Medulla oblongata (tissue), 1 donor: ENCODE results near the gene PPP3CA.
"Not testable (repeated sequence)": the region's sequence is repeated elsewhere in the genome, so short reads cannot be mapped to it uniquely, and the experiment has no call there.

Experiments
- DNase-seq: peaks from one replicate; pipeline ENCODE4 v3.0.0-alpha.2; 2015; ENCODE audit errors: extremely low spot score

PPP3CA gene

DNA sequence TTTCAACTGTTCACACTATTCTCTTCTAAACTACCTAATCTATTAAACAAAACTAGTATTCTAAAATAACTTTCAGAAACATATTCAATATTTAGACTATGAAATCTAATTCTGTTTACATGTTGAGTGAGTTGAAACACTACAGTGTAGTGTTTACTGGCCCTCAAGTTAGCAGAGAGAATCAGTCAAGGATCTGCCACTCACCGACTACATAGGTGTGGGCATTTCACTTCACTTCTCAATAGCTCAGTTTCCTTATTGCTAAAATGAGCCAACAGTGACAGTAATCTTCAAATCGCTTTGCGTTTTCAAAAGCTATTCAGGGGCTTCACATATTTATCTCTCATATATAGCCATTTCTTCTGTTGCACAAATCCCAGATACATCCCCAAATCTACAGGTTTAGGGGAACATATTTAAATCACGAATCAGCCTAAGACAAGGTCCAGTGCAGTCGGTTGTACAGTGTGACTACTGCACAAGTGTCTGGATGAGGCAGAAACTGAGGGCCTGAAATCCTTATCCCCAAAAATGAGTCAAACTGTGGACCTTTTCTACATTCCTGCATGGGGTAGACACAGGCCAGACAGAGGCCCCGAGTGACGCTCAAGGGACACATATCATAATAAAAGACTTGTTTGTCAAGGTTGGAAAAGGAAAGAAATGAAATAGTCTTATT lies 129.8 kb downstream of the PPP3CA start:
- no peak for DNase-seq

DNA sequence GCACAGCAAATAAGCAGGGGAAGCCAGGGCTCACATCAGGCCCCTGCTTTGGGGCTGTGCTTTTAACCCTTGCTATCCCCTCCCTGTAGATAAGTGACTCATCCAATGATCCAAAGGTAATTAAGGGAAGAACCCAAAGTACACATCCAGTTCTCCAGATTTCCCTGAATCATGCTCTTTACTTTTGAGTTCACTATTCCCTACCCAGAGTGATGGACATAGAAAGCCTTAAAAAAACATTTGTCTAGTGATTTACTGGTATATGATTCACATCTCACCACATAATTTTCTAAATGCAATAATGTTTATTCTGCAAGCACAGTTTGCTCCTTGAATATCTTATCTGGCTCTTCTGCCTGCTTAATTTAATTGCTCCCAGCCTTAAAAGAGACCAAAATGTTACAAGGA lies 136.2 kb downstream of the PPP3CA start:
- DNase-seq: no peak

DNA sequence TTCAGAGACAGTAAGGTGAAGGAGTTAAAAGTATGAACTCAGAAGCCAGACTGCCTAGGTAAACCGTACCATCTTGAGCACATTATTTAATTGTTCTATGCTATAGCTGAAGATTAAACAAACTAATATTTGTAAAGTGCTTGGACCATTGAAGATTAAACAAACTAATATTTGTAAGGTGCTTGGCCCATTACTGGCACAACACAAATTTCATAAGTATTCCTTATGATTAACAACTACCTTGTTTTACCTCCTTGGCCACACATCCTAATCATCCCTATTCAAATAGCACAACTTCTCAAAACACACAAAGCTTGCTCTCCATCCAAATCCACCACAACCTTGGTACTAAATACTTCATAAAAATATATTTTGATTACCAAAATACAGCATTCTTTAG lies 137.0 kb downstream of the PPP3CA start:
- no peak for DNase-seq

DNA sequence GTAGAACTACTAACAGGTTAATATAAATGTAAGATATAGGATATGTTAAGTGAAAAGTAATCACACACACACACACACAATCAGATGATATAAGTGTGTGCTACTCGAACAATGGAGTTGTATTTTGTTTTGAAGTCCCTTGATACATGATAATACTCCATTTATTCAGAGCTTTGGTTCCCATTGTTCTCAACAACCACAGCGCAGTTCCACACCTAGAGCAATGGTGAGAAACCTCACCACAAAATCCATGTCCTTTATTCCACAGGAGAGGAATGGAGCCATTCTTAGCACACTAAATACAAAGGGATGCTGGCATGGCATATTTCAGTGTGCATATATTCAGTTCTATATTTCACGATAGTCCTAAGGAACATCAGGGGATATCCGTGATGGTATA lies 139.2 kb downstream of the PPP3CA start:
- no peak for DNase-seq

DNA sequence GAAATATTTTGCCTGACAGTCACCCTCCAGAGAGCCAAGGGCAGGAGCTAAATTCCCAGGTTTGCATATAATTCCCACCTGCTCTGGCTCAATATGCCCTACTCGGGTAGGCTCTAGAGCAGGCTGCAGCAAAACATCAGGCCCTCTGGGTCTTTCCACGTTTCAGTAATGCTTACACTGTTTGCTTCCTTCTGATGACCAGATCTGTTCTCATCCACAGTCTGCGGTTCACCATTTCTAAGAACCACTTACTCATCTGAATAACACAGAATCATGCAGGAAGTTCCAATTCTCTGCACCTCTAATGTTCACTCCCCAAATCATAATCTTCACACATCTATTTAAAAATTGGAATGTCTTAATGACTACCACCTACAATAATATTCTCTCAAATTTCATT lies 141.4 kb downstream of the PPP3CA start:
- peak; percentile 11 for DNase-seq

DNA sequence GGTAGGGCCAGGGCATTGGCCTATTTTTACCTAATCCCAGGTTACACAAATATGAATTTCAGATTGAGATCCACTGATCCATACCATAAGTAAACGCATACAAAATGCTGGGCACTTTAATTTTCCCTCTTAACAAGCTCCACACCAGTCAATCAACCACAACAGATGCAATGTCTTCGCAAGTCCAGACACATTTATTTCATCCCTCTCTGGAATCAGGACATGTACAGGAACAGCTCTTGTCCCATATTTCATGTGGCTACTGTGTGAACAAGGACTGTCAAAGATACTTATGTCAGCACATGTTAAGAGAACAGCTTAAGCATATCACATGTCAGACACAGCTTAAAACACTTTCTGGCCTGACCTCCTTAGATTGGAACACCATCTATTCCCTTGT lies 145.9 kb downstream of the PPP3CA start:
- no peak for DNase-seq

DNA sequence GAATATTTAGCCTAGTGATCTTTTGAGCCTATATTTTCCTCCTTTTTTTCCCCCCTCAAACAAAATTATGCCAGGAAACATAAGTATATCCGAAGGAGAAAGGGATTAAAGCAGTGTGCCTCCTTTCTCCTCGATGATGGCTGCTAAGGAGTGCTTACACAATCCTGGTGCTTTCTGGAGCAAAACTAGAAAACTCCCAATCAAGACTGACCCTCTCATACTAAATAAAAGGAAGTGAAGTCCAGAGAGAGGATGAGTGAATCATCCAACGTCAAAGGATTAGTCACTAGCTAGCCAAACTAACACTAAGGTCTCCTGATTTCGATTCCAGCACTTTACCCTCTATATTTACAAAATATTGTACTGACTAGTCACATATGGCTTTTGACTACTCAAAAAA lies 146.8 kb downstream of the PPP3CA start:
- no peak for DNase-seq

DNA sequence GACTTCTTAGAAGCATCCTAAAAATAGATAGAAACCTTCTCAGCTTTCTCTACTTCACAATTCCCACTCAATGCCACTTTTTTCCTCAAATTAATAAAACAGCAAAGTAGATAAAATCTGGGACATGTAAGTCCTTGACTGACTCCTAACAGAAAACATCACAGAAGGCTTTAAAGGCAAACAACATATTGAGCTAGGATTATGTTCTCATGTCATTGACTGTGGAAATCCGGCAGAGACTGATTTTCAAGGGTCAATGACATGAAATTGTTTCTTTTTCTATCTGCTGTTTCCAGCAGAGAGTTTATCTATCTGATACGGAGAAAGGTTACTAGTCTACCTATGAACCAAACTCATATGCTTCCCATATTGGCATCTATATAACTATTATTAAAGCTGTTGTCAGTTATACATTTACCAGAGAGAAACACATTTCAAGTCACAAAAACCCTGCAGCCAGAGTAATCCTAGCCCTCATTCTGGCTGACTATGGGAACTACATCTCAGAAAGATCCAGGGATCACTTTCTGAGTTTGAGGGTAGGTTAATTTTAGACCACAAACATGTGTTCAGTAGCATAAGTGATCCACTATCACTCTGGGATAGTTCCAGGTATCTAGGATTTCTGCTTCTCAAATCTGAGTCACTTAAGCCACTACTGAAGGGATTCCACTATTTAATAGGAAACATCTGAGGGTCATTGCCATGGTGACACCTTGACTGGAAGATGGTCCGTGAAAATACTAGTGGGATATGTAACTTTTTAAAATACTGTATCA lies 147.6 kb downstream of the PPP3CA start:
- no peak for DNase-seq

DNA sequence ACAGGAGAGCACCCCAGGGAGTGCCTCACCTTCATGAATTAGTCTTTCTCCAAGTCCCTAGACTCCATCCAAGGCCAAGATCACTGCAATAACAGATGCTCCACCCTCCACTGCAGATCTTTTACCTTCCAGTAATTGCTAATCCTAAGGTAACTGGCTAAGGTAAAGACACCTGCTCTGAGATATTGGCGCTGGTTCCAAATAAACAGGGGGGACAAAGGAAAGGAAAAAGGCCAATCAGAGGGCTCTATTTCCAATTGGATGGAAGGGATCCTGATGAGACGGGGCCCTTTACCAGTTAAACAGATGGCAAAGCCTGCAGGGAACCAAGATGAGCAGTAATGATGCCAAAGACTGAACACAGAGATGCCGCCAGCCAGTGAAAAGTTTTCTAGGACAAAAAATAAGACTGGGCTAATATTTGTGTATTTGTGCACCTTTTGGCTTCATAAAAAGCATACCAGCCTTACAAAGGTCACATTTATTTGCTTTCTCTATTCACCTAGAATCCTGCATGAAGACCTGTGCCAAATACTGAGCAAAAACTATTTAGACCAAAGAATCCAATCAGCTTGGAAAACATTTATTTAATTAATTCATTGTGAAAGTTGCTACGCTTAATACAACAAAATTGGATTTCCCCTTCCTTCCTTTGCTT lies 148.5 kb downstream of the PPP3CA start:
- DNase-seq: no peak

DNA sequence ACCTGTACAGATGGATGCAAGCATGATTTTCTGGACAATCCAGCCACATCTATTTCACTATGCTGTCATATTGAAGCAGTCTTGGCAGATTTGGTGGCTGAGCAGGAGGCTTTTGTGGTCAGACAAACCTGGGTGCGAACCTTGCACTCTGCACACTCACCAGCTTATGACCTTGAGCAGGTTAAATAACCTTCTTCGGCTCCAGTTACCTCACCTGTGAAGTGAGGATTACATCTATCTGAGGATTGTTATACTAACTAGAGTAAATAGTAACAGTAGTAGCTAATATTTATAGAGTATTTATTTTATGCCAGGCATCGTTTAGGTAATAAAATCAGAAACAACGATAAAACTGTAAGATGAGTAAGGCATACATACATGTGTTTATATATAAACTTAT lies 150.0 kb downstream of the PPP3CA start:
- DNase-seq: no peak

DNA sequence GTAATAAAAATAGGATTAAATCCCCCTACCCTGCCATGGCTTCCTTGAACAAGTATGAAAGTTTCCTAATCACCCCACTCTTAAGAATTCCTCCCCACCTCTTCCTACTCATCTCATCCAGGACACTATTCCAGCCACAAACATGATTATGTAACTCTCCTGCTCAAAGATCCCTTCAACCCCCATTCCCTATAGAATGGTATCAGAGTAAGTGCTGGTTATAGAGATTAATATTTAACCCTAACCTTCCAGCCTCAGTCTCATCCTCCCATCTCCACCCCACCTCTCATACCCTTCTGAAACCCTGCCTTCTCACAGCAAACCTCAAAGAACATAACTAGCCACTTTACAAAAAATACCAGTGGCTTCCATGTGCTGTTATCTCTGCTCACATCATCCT lies 155.1 kb downstream of the PPP3CA start:
- no peak for DNase-seq

DNA sequence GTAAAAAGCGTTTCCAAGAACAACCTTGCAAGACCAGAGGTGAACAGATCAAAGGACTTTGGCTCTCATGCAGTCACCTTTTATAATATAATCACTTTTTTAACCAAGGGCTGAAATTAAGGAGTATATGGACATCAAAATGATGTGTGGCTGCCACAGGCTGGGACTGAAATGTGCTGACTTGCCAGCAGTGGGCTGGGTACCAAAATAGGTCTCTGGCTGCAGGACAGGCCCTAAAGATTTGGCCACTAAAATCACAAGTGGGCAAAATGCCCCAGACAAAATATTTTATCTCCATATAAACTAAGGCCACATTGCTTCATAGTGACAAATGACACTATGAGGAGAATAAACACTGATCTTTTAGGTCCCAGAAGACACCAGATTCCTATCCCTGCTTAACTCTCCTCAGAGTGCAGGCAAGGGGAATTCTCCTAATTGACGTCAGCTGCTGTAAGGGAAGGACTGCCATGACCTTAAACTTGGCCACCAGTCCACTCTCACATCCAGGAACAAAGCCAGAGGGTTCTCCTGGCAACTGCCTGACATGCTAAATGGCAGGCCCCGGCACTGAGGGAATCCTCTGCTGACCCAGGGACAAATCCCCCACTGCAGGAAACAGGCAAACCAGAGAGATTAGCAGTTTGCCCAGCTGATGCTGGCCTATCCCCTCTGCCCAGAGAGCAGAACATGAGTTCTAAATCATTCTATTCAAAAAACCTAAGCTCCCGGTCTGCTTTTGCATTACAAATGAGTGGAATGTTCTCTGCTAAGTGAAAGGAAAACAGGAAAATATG lies 155.8 kb downstream of the PPP3CA start:
- DNase-seq: peak; percentile 88

DNA sequence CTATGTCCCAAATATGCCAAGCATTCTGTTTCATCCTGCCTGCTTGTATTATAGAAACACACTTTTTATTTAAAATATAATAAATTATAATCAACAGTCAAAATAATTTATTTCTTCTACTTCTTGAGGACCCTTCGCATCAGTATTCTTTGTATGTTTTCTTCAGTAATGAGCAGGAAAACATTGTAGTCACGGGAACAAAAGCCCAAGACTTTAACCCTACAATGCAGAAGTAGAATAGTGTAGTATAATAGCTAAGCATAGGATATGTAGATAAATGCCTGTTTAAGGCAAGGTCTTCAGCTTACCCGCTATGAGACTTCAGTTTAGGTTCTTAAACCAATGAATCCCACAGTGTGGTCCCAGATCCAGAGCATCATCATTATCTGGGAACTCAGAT lies 156.6 kb downstream of the PPP3CA start:
- no peak for DNase-seq

DNA sequence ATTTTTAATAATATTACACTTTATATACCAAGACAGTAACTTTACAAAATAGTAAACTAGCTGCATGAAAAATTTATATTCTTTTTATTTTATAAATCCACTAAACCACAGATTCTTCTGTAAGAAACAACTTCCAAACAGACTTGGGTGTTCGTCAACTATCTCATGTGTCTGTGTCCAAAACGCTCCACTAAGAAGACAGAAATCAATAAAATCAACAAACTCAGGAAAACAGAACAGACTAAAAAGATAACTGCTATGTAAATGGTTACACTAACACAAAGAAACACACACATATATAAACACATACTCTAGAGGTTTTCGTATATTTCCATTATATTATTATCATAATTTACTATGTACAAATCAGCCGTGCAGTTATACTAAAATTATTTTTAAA lies 158.4 kb downstream of the PPP3CA start:
- no peak for DNase-seq

DNA sequence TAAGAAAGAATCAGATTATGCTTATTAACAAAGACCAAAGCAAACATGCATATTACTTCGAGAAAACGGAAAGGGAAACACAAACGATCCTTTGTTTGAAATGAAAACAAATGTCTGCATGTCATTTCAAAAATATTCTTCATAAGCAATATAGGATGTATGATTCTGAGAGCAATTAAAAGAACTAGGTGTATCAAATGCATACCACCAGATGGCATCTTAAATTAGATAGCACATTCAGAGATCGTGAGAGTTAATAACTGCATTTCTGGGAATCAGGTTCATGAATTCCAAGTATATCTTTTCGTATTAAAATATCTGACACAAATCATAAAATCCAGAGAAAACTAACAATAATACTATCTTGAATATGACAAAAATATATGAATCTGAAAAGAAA lies 159.5 kb downstream of the PPP3CA start:
- no peak for DNase-seq

DNA sequence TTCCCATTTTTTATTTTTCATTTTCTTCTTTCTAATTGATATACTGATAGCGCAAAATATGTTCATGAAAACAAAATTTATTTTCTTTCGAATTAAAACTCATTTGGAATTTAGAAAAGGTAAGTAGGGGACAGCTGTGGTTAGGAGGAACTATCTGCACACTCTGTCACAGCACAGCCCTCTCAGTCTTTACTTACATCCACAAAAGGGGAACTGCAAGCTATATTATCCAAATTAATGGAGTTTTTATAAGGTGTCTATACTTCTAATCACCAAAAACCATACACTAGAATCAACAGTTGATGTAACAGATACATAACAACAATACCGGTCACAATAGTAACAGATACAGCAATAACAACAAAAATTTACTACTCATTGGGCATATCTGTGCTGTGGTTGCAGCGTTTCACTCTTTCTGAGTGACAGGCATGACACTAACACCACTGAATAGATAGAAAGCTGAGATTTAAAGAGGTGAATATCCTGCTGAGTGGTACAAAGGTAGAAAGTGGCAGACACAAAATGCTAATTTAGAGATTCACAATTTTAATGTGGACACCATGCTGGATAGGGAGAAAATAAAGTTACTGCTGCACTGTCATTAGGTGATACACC lies 160.7 kb downstream of the PPP3CA start:
- DNase-seq: no peak

DNA sequence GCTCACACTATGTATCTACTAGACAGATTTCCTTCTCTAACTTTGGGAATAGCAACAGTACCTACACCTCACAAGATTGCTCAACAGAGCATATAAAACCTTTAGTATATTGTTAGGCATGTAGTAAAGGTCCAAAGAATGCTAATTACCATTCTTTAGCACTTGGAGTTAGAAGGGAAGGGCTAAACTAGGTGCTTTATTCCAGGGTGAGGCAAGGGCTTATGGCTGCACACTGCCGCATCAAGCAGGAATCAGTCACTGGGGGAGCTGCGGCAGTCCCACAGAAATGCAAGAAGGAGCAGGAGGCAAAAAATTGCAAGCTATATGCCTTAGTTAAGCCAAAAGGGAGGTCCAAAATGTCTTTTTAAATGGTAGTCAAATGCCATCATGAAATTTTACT lies 162.7 kb downstream of the PPP3CA start:
- DNase-seq: no peak

DNA sequence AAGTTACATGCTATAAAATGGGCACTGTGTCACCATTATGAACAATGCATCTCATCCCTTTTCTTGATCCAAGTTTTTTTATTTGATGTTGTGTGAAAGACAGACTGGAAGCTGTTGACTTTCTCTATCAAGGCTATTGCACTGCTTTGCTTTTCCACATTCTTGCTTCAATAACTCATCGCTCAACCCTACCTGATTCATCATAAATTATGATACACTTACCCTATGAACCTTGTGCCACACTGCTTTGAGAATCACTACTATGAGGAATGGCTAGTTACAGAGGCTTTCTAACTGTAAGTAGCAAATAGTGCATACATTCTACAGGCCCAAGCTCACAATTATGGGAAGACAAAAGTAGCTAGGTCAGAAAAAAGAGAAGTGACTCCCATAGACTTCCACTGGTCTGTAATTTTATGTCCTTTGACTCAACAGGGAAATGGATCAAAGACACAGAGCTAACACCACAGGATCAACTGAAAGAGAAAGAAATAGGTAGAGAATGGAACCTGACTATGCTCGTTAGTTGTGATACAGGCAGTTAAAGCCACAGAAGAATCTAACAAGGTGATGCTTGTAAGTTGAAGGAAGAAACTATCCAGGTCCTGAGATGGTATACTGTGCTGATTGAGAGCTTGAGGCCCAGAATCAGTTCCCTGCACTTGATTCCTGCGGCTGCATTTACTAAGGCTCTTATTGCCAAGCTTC lies 163.5 kb downstream of the PPP3CA start:
- no peak for DNase-seq

DNA sequence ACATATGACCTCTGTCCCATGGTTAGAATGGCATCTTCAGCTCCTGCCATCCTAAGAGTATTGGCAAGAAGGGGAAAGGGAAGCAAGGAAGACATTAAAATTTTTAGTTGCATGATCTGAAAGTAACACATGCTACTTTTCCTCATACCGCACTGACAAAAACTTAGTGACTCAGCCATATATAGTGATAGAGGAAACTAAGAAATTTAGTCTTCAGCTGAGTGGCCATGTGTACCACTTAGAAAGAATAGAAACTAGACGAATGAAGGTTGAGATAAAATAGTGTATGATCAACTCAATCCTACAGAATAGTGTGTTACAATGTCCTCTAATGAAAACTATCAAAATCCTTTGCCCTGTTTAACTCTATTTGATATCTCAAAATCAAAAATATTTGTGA lies 164.1 kb downstream of the PPP3CA start:
- no peak for DNase-seq

DNA sequence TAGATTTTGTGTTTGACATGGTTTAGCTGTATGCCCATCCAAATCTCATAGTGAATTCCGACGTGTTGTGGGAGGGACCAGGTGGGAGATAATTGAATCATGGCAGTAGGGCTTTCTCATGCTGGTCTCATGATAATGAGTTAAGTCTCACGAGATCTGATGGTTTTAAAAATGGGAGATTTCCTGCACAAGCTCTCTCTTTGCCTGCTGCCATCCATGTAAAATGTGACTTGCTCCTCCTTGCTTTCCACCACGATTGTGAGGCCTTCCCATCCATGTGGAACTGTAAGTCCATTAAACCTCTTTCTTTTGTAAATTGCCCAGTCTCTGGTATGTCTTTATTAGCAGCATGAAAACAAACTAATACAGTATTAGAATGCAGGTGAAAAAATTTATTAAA lies 164.6 kb downstream of the PPP3CA start:
- DNase-seq: not testable (repeated sequence)

DNA sequence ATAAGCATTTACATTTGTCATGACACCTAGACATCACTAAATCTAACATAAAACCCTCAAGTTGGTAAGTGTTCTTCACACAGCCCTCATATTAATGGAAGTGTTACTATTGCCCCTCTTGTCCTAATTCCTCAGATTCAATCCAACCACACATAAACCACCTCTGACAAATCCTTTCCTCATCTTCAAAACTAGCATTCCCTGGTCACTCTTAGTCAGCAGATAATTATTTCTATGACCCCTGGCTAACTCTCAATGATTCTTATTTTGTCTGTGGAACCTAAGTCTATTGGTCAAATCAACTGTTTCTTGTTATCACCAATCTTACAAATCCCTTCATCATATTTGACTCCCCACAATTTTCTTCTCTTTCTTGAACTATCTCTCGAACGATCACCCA lies 168.6 kb downstream of the PPP3CA start:
- DNase-seq: no peak
